SK-N-SH treated with all-trans-retinoic acid at 6 μM for 48 hours (cell line): ENCODE data around the gene PHLDB3.

Experiments used
- ARNTL ChIP-seq: fragments of 450-650 bp; formaldehyde crosslinking; IDR thresholded peaks from 2 replicates; pipeline ENCODE4 v1.5.0; 2020; ENCODE audit warnings: low read depth, mild to moderate bottlenecking, moderate library complexity, borderline replicate concordance
- CREB5 ChIP-seq: fragments of 250-450 bp; sonication (Bioruptor Pico); IDR thresholded peaks from 2 replicates; pipeline ENCODE4 v1.5.1; 2020; ENCODE audit warnings: low read depth, mild to moderate bottlenecking, moderate library complexity
- CSDC2 ChIP-seq: fragments of 250-450 bp; sonication (Bioruptor Pico); IDR thresholded peaks from 2 replicates; pipeline ENCODE4 v1.5.0; 2020; ENCODE audit warnings: mild to moderate bottlenecking, moderate library complexity
- ESRRG ChIP-seq: fragments of 250-450 bp; sonication (Bioruptor Pico); IDR thresholded peaks from 2 replicates; pipeline ENCODE4 v1.6.1; 2021; ENCODE audit warnings: mild to moderate bottlenecking
- ISL1 ChIP-seq: fragments of 250-450 bp; sonication (Bioruptor Pico); IDR thresholded peaks from 2 replicates; pipeline ENCODE4 v2.1.2; 2022; ENCODE audit warnings: mild to moderate bottlenecking, moderate library complexity
- OSR1 ChIP-seq: fragments of 250-450 bp; sonication (Bioruptor Pico); IDR thresholded peaks from 2 replicates; pipeline ENCODE4 v1.8.0; 2022; ENCODE audit warnings: moderate library complexity, mild to moderate bottlenecking, inconsistent platforms
- PATZ1 ChIP-seq: fragments of 250-450 bp; sonication (Bioruptor Pico); IDR thresholded peaks from 2 replicates; pipeline ENCODE4 v1.8.0; 2020; ENCODE audit warnings: mild to moderate bottlenecking, moderate library complexity, borderline replicate concordance
- SNAI2 ChIP-seq: fragments of 250-450 bp; sonication (Bioruptor Pico); IDR thresholded peaks from 2 replicates; pipeline ENCODE4 v1.5.0; 2020; ENCODE audit warnings: mild to moderate bottlenecking, moderate library complexity
- ZFP3 ChIP-seq: fragments of 250-450 bp; sonication (Bioruptor Pico); IDR thresholded peaks from 2 replicates; pipeline ENCODE4 v1.5.0; 2020; ENCODE audit warnings: mild to moderate bottlenecking, moderate library complexity
- ZFP30 ChIP-seq: fragments of 450-650 bp; formaldehyde crosslinking; IDR thresholded peaks from 2 replicates; pipeline ENCODE4 v1.5.0; 2022; ENCODE audit warnings: mild to moderate bottlenecking, moderate library complexity
- ZNF565 ChIP-seq: fragments of 450-650 bp; formaldehyde crosslinking; conservative IDR thresholded peaks from 2 replicates; pipeline ENCODE4 v1.5.0; 2020; ENCODE audit warnings: low read depth, mild to moderate bottlenecking, moderate library complexity
- ZNF8 ChIP-seq: fragments of 450-650 bp; formaldehyde crosslinking; IDR thresholded peaks from 2 replicates; pipeline ENCODE4 v1.5.0; 2020; ENCODE audit warnings: mild to moderate bottlenecking, moderate library complexity

- TF ChIP-seq ZFP30 (CRISPR knock-in tag) (no peak), ISL1 (CRISPR knock-in tag) (no peak), CSDC2 (no peak), SNAI2 (CRISPR knock-in tag) (no peak), ESRRG (CRISPR knock-in tag) (no peak), PATZ1 (CRISPR knock-in tag) (no peak), OSR1 (no peak), ZNF8 (CRISPR knock-in tag) (no peak), ZNF565 (CRISPR knock-in tag) (no peak), ZFP3 (no peak), ARNTL (CRISPR knock-in tag) (no peak), CREB5 (CRISPR knock-in tag) (no peak)
Measured at GRCh38 chr19:43546581-43546980, 42.0 kb upstream of the PHLDB3 start.
